ENCODE measurements around the gene CTNNA3. TPM values are rescaled to one million over a fixed set of nuclear protein-coding genes. Genes with fewer than 3 reads are reported as not detected.

CTNNA3 gene
- total RNA-seq, 1 experiment from 2014 or later = 0.85 TPM

GRCh38 chr10:66162560-66163143 lies 1533.3 kb downstream of the CTNNA3 start:
- H3K9me3 ChIP-seq (ENCODE audit: control insufficient read depth, insufficient read depth, low read depth, low read length) = no peaks in the 10 kb centered on the region
- ChIA-PET POLR2A (no interaction called here), CTCF (no interaction called here)
- H3K4me3 ChIP-seq (ENCODE audit: low read depth in 2 of 2, low read length in 2 of 2) = no peak overlapping the region
- ATAC-seq (no peak), DNase-seq (ENCODE audit: low read depth, low spot score) (no peak)
- TF ChIP-seq TCF7L2 (IDR thresholded peaks at IDR 0.05; ENCODE audit: low read depth, low read length) = no peak
- no peak for TF ChIP-seq REST (IDR thresholded peaks at IDR 0.05; ENCODE audit: insufficient read depth in 1 of 2, low read depth in 2 of 2, low read length in 1 of 2)
- TF ChIP-seq CTCF (IDR thresholded peaks at IDR 0.05) = no peak
- TF ChIP-seq SIN3A (IDR thresholded peaks at IDR 0.05; ENCODE audit: borderline replicate concordance, insufficient read depth, low read depth, low read length) = no peak
- no peak for TF ChIP-seq POLR2AphosphoS5 (IDR thresholded peaks at IDR 0.05; ENCODE audit: low read depth, low read length)
- H3K27ac ChIP-seq (ENCODE audit: low read length) = no peak overlapping the region
- H3K27me3 ChIP-seq (ENCODE audit: control insufficient read depth, insufficient read depth, low read length) = no peaks in the 10 kb centered on the region
- in situ Hi-C loops (cut with HindIII; ENCODE audit: low pct_unique_long_range_greater_than_20kb, low sequenced_read_pairs) (no loop called here), intact Hi-C loops (cut with micrococcal nuclease; ENCODE audit: unreplicated experiment) (no loop called here)
- no peaks in the 10 kb centered on the region for H3K36me3 ChIP-seq (ENCODE audit: control insufficient read depth, insufficient read depth, low read length)
- BruUV-seq (replicated peaks) = no TSS peak
- H3K4me1 ChIP-seq (ENCODE audit: control insufficient read depth, insufficient read depth, low read length) = no peaks in the 10 kb centered on the region

GRCh38 chr10:66151346-66151745 lies 1544.6 kb downstream of the CTNNA3 start:
- no peaks in the 10 kb centered on the region for H3K4me1 ChIP-seq (ENCODE audit: control insufficient read depth, insufficient read depth, low read length)
- POLR2A ChIA-PET = no interaction called here
- ATAC-seq (no peak), DNase-seq (ENCODE audit: low read depth, low spot score) (no peak)
- H3K36me3 ChIP-seq (ENCODE audit: control insufficient read depth, insufficient read depth, low read length) = no peaks in the 10 kb centered on the region; the same call in 1 of the 2 replicates
- no peaks in the 10 kb centered on the region for H3K27me3 ChIP-seq (ENCODE audit: control insufficient read depth, insufficient read depth, low read length)
- intact Hi-C loops (cut with micrococcal nuclease; ENCODE audit: unreplicated experiment) (no loop called here), in situ Hi-C loops (cut with HindIII; ENCODE audit: low pct_unique_long_range_greater_than_20kb, low sequenced_read_pairs) (no loop called here)
- BruUV-seq (replicated peaks) = no TSS peak
- CTCF ChIA-PET = no interaction called here
- TF ChIP-seq CTCF (IDR thresholded peaks at IDR 0.05) = no peak
- no peak for TF ChIP-seq SIN3A (IDR thresholded peaks at IDR 0.05; ENCODE audit: borderline replicate concordance, insufficient read depth, low read depth, low read length)
- no peak for TF ChIP-seq POLR2AphosphoS5 (IDR thresholded peaks at IDR 0.05; ENCODE audit: low read depth, low read length)
- no peak for TF ChIP-seq REST (IDR thresholded peaks at IDR 0.05; ENCODE audit: insufficient read depth in 1 of 2, low read depth in 2 of 2, low read length in 1 of 2)
- no peak for TF ChIP-seq TCF7L2 (IDR thresholded peaks at IDR 0.05; ENCODE audit: low read depth, low read length)
- no peak overlapping the region for H3K4me3 ChIP-seq (ENCODE audit: low read depth in 2 of 2, low read length in 2 of 2)
- no peaks in the 10 kb centered on the region for H3K9me3 ChIP-seq (ENCODE audit: control insufficient read depth, insufficient read depth, low read depth, low read length)
- no peak overlapping the region for H3K27ac ChIP-seq (ENCODE audit: low read length)
